Keratinocyte (primary cell): ENCODE measurements around the gene TAB2. TPM values are rescaled to one million over a fixed set of nuclear protein-coding genes. Genes with fewer than 3 reads are reported as not detected.

Experiments
- DNase-seq: peaks from one replicate; pipeline ENCODE4 v3.0.0-alpha.2; 2011; ENCODE audit warnings: low read depth, missing footprints, low spot score
- FAIRE-seq: peaks from 2 replicates; lab custom pipeline; 2011; peaks lifted over from hg19 to GRCh38; lab: Jason Lieb, UNC
- H2AFZ ChIP-seq: 2 replicates; pipeline ENCODE4 v1.6.0; 2012; ENCODE audit warnings: low read length, control low read depth, inconsistent platforms; ENCODE audit not compliant: control insufficient read depth
- H3K27ac ChIP-seq: 2 replicates; pipeline ENCODE4 v1.5.1; 2011; ENCODE audit warnings: low read length; ENCODE audit not compliant: control insufficient read depth, insufficient read depth
- H3K27me3 ChIP-seq: 3 replicates; pipeline ENCODE4 v1.6.0; 2011; ENCODE audit warnings: low read length; ENCODE audit not compliant: control insufficient read depth, insufficient read depth; ENCODE audit errors: extremely low read depth
- H3K36me3 ChIP-seq, 2 experiments: 2 replicates in 1 of 2; 3 replicates in 1 of 2; pipeline ENCODE4 v1.5.1; 2011; ENCODE audit warnings: low read length in 2 of 2, mild to moderate bottlenecking in 1 of 2; ENCODE audit not compliant: control insufficient read depth in 2 of 2, insufficient read depth in 2 of 2; ENCODE audit errors: extremely low read depth in 1 of 2
- H3K4me1 ChIP-seq: 3 replicates; pipeline ENCODE4 v1.5.1; 2011; ENCODE audit warnings: low read length; ENCODE audit not compliant: control insufficient read depth, insufficient read depth; ENCODE audit errors: extremely low read depth
- H3K4me2 ChIP-seq: 3 replicates; pipeline ENCODE4 v1.6.0; 2011; ENCODE audit warnings: low read depth, low read length; ENCODE audit not compliant: control insufficient read depth, insufficient read depth; ENCODE audit errors: extremely low read depth
- H3K4me3 ChIP-seq, 3 experiments: fragments of 200-600 bp in 1 of 3; sonication (generic) in 1 of 3; 2 replicates in 2 of 3; 3 replicates in 1 of 3; pipeline ENCODE4 v1.5.1; 2011 to 2016; ENCODE audit warnings: low read length in 3 of 3, mild to moderate bottlenecking in 3 of 3, control low read depth in 2 of 3, inconsistent platforms in 1 of 3, low read depth in 1 of 3, mixed read lengths in 1 of 3, mixed run types in 1 of 3, moderate library complexity in 1 of 3; ENCODE audit not compliant: control insufficient read depth in 2 of 3, insufficient read depth in 2 of 3; ENCODE audit errors: extremely low read depth in 1 of 3
- H3K79me2 ChIP-seq: 2 replicates; pipeline ENCODE4 v1.6.0; 2012; ENCODE audit warnings: low read length; ENCODE audit not compliant: control insufficient read depth, insufficient read depth
- H3K9ac ChIP-seq: 3 replicates; pipeline ENCODE4 v1.6.0; 2011; ENCODE audit warnings: low read length; ENCODE audit not compliant: control insufficient read depth, insufficient read depth; ENCODE audit errors: extremely low read depth
- H3K9me1 ChIP-seq: 3 replicates; pipeline ENCODE4 v1.6.0; 2011; ENCODE audit warnings: low read length; ENCODE audit not compliant: control insufficient read depth, insufficient read depth; ENCODE audit errors: extremely low read depth
- H3K9me3 ChIP-seq: 2 replicates; pipeline ENCODE4 v1.5.1; 2012; ENCODE audit warnings: low read depth, low read length; ENCODE audit not compliant: control insufficient read depth
- H4K20me1 ChIP-seq: 3 replicates; pipeline ENCODE4 v1.6.0; 2011; ENCODE audit warnings: low read length; ENCODE audit not compliant: control insufficient read depth, insufficient read depth; ENCODE audit errors: extremely low read depth
- EZH2 ChIP-seq: IDR thresholded peaks from one replicate; pipeline ENCODE4 v1.6.1; 2012; ENCODE audit warnings: inconsistent platforms, mild to moderate bottlenecking, low read length, moderate library complexity
- dilution Hi-C: fragments of 300-500 bp; cut with MboI; formaldehyde crosslinking; loops from one replicate; pipeline ENCODE4 v1.7.0; 2020; ENCODE audit warnings: low sequenced_read_pairs; ENCODE audit not compliant: extremely low pct_ligation_motif_present
- polyA plus RNA-seq, 5 experiments: library from polyadenylated mRNA; depleted of rRNA in 3 of 5; stranded (reverse) in 3 of 5; stranded (forward) in 1 of 5; unstranded in 1 of 5; fragments of >200 nt; gene quantifications; 1 replicate in 1 of 5; 2 replicates in 3 of 5; 3 replicates in 1 of 5; pipeline versions ENCODE4 v1.2.1 to v1.2.3, GENCODE V29; 2011 to 2012; ENCODE audit warnings: missing spikeins in 2 of 5, low read depth in 1 of 5, low replicate concordance in 1 of 5
- TF ChIP-seq, protein P1 (sequence below), 3 experiments: IDR thresholded peaks in 1 of 3; conservative IDR thresholded peaks in 1 of 3; optimal IDR thresholded peaks in 1 of 3; 2 replicates in 2 of 3; 3 replicates in 1 of 3; pipeline versions ENCODE3 to v1.5.1; 2011; ENCODE audit warnings: low read length in 3 of 3, mild to moderate bottlenecking in 3 of 3, moderate library complexity in 2 of 3, control low read depth in 1 of 3, inconsistent platforms in 1 of 3; ENCODE audit not compliant: insufficient read depth in 2 of 3; ENCODE audit errors: extremely low read depth in 1 of 3

The TAB2 gene
- polyA plus RNA-seq, 1 donor (not counting 4 experiments of a cell fraction or from before 2014, with no cell fraction given) = 47.5 TPM

GRCh38 chr6:149305372-149305771 lies 12.1 kb upstream of the TAB2 start:
- dilution Hi-C loops = no loop called here
- H3K36me3 ChIP-seq = no peaks in the 10 kb centered on the region
- no peak overlapping the region for H3K9ac ChIP-seq
- no peak overlapping the region for H3K27ac ChIP-seq
- no peak overlapping the region for H3K4me2 ChIP-seq
- H4K20me1 ChIP-seq = no peaks in the 10 kb centered on the region
- H2AFZ ChIP-seq = no peak overlapping the region
- TF ChIP-seq, protein P1, sequence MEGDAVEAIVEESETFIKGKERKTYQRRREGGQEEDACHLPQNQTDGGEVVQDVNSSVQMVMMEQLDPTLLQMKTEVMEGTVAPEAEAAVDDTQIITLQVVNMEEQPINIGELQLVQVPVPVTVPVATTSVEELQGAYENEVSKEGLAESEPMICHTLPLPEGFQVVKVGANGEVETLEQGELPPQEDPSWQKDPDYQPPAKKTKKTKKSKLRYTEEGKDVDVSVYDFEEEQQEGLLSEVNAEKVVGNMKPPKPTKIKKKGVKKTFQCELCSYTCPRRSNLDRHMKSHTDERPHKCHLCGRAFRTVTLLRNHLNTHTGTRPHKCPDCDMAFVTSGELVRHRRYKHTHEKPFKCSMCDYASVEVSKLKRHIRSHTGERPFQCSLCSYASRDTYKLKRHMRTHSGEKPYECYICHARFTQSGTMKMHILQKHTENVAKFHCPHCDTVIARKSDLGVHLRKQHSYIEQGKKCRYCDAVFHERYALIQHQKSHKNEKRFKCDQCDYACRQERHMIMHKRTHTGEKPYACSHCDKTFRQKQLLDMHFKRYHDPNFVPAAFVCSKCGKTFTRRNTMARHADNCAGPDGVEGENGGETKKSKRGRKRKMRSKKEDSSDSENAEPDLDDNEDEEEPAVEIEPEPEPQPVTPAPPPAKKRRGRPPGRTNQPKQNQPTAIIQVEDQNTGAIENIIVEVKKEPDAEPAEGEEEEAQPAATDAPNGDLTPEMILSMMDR (optimal IDR thresholded peaks at IDR 0.05 in 1 of 3, IDR thresholded peaks at IDR 0.05 in 1 of 3, conservative IDR thresholded peaks at IDR 0.05 in 1 of 3; ENCODE audit: extremely low read depth in 1 of 3, insufficient read depth in 2 of 3, low read length in 3 of 3) = no peak
- no peak for TF ChIP-seq EZH2
- H3K27me3 ChIP-seq = no peaks in the 10 kb centered on the region
- no peak overlapping the region for H3K4me3 ChIP-seq
- no peaks in the 10 kb centered on the region for H3K9me1 ChIP-seq
- no peaks in the 10 kb centered on the region for H3K79me2 ChIP-seq
- no peaks in the 10 kb centered on the region for H3K9me3 ChIP-seq
- DNase-seq (no peak), FAIRE-seq (no peak)
- no peaks in the 10 kb centered on the region for H3K4me1 ChIP-seq

DNA sequence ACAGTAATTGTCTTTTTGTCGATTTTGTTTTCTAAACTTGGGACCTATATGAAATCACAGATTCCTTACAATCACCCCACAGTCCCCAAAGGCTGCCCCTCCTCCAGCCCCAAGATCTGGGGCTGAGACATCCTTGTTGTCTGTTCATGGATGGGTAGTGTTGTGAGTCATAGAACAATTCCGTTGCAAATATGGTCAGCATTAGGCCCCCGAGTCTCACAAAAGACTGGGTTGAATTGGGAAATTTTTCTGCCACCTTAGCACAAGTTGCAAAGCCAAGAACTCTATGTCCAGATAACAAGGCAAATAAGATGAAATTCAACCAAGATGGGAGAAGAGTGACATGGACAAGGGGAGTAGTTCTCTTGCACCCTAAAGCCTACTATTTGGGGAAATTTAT lies 10.5 kb upstream of the TAB2 start:
- H4K20me1 ChIP-seq = no peaks in the 10 kb centered on the region
- H3K4me1 ChIP-seq = no peaks in the 10 kb centered on the region
- DNase-seq (no peak), FAIRE-seq (peak; percentile 64)
- H3K9me1 ChIP-seq = no peaks in the 10 kb centered on the region
- TF ChIP-seq, protein P1 (optimal IDR thresholded peaks at IDR 0.05 in 1 of 3, IDR thresholded peaks at IDR 0.05 in 1 of 3, conservative IDR thresholded peaks at IDR 0.05 in 1 of 3; ENCODE audit: extremely low read depth in 1 of 3, insufficient read depth in 2 of 3, low read length in 3 of 3) = no peak
- TF ChIP-seq EZH2 = no peak
- H3K4me2 ChIP-seq = no peak overlapping the region
- dilution Hi-C loops = no loop called here
- no peak overlapping the region for H3K9ac ChIP-seq
- no peaks in the 10 kb centered on the region for H3K9me3 ChIP-seq
- H3K79me2 ChIP-seq = no peaks in the 10 kb centered on the region
- no peak overlapping the region for H2AFZ ChIP-seq
- no peak overlapping the region for H3K27ac ChIP-seq
- H3K27me3 ChIP-seq = no peaks in the 10 kb centered on the region
- no peak overlapping the region for H3K4me3 ChIP-seq
- H3K36me3 ChIP-seq = no peaks in the 10 kb centered on the region
